ENCODE measurements around the gene TP53BP1.

TP53BP1 gene

DNA sequence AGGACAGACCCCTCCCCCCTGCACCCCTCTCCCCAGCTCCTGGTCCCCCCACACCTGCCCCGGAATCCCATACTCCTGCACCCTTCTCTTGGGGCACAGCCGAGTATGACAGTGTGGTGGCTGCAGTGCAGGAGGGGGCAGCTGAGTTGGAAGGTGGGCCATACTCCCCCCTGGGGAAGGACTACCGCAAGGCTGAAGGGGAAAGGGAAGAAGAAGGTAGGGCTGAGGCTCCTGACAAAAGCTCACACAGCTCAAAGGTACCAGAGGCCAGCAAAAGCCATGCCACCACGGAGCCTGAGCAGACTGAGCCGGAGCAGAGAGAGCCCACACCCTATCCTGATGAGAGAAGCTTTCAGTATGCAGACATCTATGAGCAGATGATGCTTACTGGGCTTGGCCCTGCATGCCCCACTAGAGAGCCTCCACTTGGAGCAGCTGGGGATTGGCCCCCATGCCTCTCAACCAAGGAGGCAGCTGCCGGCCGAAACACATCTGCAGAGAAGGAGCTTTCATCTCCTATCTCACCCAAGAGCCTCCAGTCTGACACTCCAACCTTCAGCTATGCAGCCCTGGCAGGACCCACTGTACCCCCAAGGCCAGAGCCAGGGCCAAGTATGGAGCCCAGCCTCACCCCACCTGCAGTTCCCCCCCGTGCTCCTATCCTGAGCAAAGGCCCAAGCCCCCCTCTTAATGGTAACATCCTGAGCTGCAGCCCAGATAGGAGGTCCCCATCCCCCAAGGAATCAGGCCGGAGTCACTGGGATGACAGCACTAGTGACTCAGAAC is 34.3 kb upstream of the TP53BP1 start:
- TF ChIP-seq, protein P1, sequence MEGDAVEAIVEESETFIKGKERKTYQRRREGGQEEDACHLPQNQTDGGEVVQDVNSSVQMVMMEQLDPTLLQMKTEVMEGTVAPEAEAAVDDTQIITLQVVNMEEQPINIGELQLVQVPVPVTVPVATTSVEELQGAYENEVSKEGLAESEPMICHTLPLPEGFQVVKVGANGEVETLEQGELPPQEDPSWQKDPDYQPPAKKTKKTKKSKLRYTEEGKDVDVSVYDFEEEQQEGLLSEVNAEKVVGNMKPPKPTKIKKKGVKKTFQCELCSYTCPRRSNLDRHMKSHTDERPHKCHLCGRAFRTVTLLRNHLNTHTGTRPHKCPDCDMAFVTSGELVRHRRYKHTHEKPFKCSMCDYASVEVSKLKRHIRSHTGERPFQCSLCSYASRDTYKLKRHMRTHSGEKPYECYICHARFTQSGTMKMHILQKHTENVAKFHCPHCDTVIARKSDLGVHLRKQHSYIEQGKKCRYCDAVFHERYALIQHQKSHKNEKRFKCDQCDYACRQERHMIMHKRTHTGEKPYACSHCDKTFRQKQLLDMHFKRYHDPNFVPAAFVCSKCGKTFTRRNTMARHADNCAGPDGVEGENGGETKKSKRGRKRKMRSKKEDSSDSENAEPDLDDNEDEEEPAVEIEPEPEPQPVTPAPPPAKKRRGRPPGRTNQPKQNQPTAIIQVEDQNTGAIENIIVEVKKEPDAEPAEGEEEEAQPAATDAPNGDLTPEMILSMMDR (conservative IDR thresholded peaks at IDR 0.05; ENCODE audit: low read depth): no peak
- no peak for DNase-seq (ENCODE audit: low spot score)
- POLR2A ChIA-PET (ENCODE audit: low non-redundant PET): interaction anchor here (0.7 kb wide), 1 partner anchor 28 kb away, joined by 3 read pairs; no protein-coding TSS in a partner anchor
- CTCF ChIA-PET: interaction anchor here (0.6 to 0.8 kb wide), 2 partner anchors 13 to 15 kb away, joined by 3 to 7 read pairs; no protein-coding TSS in a partner anchor
- H3K27ac ChIP-seq: no peak overlapping the region

DNA sequence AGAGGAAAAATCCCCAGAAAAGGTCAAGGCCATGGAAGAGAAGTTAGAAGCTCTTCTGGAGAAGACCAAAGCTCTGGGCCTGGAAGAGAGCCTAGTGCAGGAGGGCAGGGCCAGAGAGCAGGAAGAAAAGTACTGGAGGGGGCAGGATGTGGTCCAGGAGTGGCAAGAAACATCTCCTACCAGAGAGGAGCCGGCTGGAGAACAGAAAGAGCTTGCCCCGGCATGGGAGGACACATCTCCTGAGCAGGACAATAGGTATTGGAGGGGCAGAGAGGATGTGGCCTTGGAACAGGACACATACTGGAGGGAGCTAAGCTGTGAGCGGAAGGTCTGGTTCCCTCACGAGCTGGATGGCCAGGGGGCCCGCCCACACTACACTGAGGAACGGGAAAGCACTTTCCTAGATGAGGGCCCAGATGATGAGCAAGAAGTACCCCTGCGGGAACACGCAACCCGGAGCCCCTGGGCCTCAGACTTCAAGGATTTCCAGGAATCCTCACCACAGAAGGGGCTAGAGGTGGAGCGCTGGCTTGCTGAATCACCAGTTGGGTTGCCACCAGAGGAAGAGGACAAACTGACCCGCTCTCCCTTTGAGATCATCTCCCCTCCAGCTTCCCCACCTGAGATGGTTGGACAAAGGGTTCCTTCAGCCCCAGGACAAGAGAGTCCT is 33.4 kb upstream of the TP53BP1 start:
- ChIA-PET POLR2A (ENCODE audit: low non-redundant PET) (no interaction called here), CTCF (no interaction called here)
- DNase-seq (ENCODE audit: low spot score): no peak
- TF ChIP-seq, protein P1 (conservative IDR thresholded peaks at IDR 0.05; ENCODE audit: low read depth): no peak
- H3K27ac ChIP-seq: no peak overlapping the region

DNA sequence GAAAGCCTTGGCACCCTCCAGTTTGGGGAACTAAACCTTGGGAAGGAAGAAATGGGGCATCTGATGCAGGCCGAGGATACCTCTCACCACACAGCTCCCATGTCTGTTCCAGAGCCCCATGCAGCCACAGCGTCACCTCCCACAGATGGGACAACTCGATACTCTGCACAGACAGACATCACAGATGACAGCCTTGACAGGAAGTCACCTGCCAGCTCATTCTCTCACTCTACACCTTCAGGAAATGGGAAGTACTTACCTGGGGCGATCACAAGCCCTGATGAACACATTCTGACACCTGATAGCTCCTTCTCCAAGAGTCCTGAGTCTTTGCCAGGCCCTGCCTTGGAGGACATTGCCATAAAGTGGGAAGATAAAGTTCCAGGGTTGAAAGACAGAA is 32.2 kb upstream of the TP53BP1 start:
- POLR2A ChIA-PET (ENCODE audit: low non-redundant PET): no interaction called here
- no peak for DNase-seq (ENCODE audit: low spot score)
- TF ChIP-seq, protein P1 (conservative IDR thresholded peaks at IDR 0.05; ENCODE audit: low read depth): no peak
- H3K27ac ChIP-seq: no peak overlapping the region
- CTCF ChIA-PET: no interaction called here

DNA sequence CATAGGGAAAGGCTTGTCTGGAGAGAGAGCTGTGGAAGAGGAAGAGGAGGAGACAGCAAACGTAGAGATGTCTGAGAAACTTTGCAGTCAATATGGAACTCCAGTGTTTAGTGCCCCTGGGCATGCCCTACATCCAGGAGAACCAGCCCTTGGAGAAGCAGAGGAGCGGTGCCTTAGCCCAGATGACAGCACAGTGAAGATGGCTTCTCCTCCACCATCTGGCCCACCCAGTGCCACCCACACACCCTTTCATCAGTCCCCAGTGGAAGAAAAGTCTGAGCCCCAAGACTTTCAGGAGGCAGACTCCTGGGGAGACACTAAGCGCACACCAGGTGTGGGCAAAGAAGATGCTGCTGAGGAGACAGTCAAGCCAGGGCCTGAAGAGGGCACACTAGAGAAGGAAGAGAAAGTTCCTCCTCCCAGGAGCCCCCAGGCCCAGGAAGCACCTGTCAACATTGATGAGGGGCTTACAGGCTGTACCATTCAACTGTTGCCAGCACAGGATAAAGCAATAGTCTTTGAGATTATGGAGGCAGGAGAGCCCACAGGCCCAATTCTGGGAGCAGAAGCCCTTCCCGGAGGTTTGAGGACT is 31.4 kb upstream of the TP53BP1 start:
- ChIA-PET CTCF (interaction anchor here (0.6 kb wide), 1 partner anchor 219 kb away, joined by 3 read pairs; no protein-coding TSS in a partner anchor), POLR2A (ENCODE audit: low non-redundant PET) (no interaction called here)
- DNase-seq (ENCODE audit: low spot score): no peak

DNA sequence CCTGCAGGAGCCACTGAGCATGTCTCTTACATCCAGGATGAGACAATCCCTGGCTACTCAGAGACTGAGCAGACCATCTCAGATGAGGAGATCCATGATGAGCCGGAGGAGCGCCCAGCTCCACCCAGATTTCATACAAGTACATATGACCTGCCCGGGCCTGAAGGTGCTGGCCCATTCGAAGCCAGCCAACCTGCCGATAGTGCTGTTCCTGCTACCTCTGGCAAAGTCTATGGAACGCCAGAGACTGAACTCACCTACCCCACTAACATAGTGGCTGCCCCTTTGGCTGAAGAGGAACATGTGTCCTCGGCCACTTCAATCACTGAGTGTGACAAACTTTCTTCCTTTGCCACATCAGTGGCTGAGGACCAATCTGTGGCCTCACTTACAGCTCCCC is 30.7 kb upstream of the TP53BP1 start:
- no peak for DNase-seq (ENCODE audit: low spot score)
- TF ChIP-seq, protein P1 (conservative IDR thresholded peaks at IDR 0.05; ENCODE audit: low read depth): no peak
- POLR2A ChIA-PET (ENCODE audit: low non-redundant PET): interaction anchor here (0.5 kb wide), 1 partner anchor 9 kb away, joined by 5 read pairs; no protein-coding TSS in a partner anchor
- CTCF ChIA-PET: no interaction called here
- no peak overlapping the region for H3K27ac ChIP-seq

More for the DNA sequence above, 31.4 kb upstream of the TP53BP1 start:
- TF ChIP-seq, protein P1 (conservative IDR thresholded peaks at IDR 0.05; ENCODE audit: low read depth): no peak
- no peak overlapping the region for H3K27ac ChIP-seq

DNA sequence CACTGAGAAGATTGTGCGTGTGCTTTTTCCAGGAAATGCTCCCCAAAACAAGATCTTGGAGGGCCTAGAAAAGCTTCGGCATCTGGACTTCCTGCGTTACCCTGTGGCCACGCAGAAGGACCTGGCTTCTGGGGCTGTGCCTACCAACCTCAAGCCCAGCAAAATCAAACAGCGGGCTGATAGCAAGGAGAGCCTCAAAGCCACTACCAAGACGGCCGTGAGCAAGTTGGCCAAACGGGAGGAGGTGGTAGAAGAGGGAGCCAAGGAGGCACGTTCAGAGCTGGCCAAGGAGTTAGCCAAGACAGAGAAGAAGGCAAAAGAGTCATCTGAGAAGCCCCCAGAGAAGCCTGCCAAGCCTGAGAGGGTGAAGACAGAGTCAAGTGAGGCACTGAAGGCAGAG is 29.3 kb upstream of the TP53BP1 start:
- ChIA-PET POLR2A (ENCODE audit: low non-redundant PET) (no interaction called here), CTCF (interaction anchor here (0.6 to 0.9 kb wide), 2 partner anchors 11 to 21 kb away, joined by 5 to 7 read pairs; no protein-coding TSS in a partner anchor)
- no peak overlapping the region for H3K27ac ChIP-seq
- TF ChIP-seq, protein P1 (conservative IDR thresholded peaks at IDR 0.05; ENCODE audit: low read depth): no peak
- no peak for DNase-seq (ENCODE audit: low spot score)
